Skin of body (tissue), 2 donors: ENCODE results near the gene ZMPSTE24. TPM values are rescaled to one million over a fixed set of nuclear protein-coding genes. Genes with fewer than 3 reads are reported as not detected.
"Not testable (repeated sequence)": the region's sequence is repeated elsewhere in the genome, so short reads cannot be mapped to it uniquely, and the experiment has no call there.

Experiments used
- DNase-seq: peaks from one replicate; lab custom pipeline; 2025; lab: John Stamatoyannopoulos, UW
- total RNA-seq: library from RNA; depleted of rRNA; stranded (reverse); fragments of >200 nt; gene quantifications from one replicate; pipeline ENCODE4 v1.2.3, GENCODE V29; 2014

The ZMPSTE24 gene
- 36.4 TPM for total RNA-seq

GRCh38 chr1:40257688-40258444, at the start of gene ZMPSTE24:
Gene ZMPSTE24, plus strand, starts transcription at chr1:40258236. Its CDS starts 36 bp downstream, at chr1:40258272.
- DNase-seq: peak; percentile 98

- DNase-seq: no peak
These were observed 47.4 kb upstream of the ZMPSTE24 start for GRCh38 chr1:40210511-40211204.

GRCh38 chr1:40218333-40218732, 39.7 kb upstream of the ZMPSTE24 start:
- DNase-seq: no peak

GRCh38 chr1:40221471-40221905, 36.5 kb upstream of the ZMPSTE24 start:
- not testable (repeated sequence) for DNase-seq

- DNase-seq: no peak
These were observed 35.9 kb upstream of the ZMPSTE24 start for GRCh38 chr1:40221977-40222772.

GRCh38 chr1:40224040-40224439, 34.0 kb upstream of the ZMPSTE24 start:
- DNase-seq: no peak

- DNase-seq: no peak
These were observed 31.8 kb upstream of the ZMPSTE24 start for GRCh38 chr1:40226192-40226591.

- DNase-seq: no peak
These were observed 25.6 kb upstream of the ZMPSTE24 start for GRCh38 chr1:40232444-40232843.

- DNase-seq: no peak
These were observed 18.4 kb upstream of the ZMPSTE24 start for GRCh38 chr1:40239626-40240025.

GRCh38 chr1:40240390-40240789, 17.6 kb upstream of the ZMPSTE24 start:
- DNase-seq: no peak

GRCh38 chr1:40241362-40241761, 16.7 kb upstream of the ZMPSTE24 start:
- no peak for DNase-seq

- no peak for DNase-seq
These were observed 14.7 kb upstream of the ZMPSTE24 start for GRCh38 chr1:40243351-40243750.

GRCh38 chr1:40244138-40244744, 13.8 kb upstream of the ZMPSTE24 start:
- DNase-seq: no peak

- no peak for DNase-seq
These were observed 12.3 kb upstream of the ZMPSTE24 start for GRCh38 chr1:40245686-40246085.

- no peak for DNase-seq
These were observed 10.4 kb upstream of the ZMPSTE24 start, which contains the start of gene TMCO2 for GRCh38 chr1:40247655-40248054. Gene TMCO2, plus strand, starts transcription at chr1:40247937. Its CDS starts 57 bp downstream, at chr1:40247994.

GRCh38 chr1:40248412-40248811, 9.6 kb upstream of the ZMPSTE24 start:
- no peak for DNase-seq

GRCh38 chr1:40251456-40251855, 6.6 kb upstream of the ZMPSTE24 start:
- no peak for DNase-seq

- DNase-seq: no peak
These were observed 5.4 kb upstream of the ZMPSTE24 start for GRCh38 chr1:40252601-40253000.

GRCh38 chr1:40255231-40255630, 2.8 kb upstream of the ZMPSTE24 start:
- DNase-seq: no peak

GRCh38 chr1:40256401-40257084, 1.5 kb upstream of the ZMPSTE24 start:
- no peak for DNase-seq

- peak; percentile 81 for DNase-seq
These were observed 736 bp upstream of the ZMPSTE24 start for GRCh38 chr1:40257313-40257687.
